HepG2 (cell line): ENCODE measurements around the gene INTS4. TPM values are rescaled to one million over a fixed set of nuclear protein-coding genes. Genes with fewer than 3 reads are reported as not detected.
"Not testable (repeated sequence)": the region's sequence is repeated elsewhere in the genome, so short reads cannot be mapped to it uniquely, and the experiment has no call there.

Experiments
- ATAC-seq: fragments of 200-7000 bp; cut with Tn5 transposase; 3 replicates; pipeline ENCODE4 v1.9.1; 2020; ENCODE audit warnings: mild to moderate bottlenecking, moderate library complexity
- BruUV-seq: library from RNA; stranded (reverse); fragments of 400-500 nt; replicated peaks from 2 replicates; lab custom pipeline; 2021; lab: Mats Ljungman, UMichigan
- CTCF ChIA-PET: fragments of 300-600 bp; formaldehyde crosslinking; extraction: SDS; loops from one replicate; lab custom pipeline; 2021; ENCODE audit warnings: low total read pairs, inconsistent platforms, low intra/inter-chr PET ratio; lab: Yijun Ruan, JAX
- POLR2A ChIA-PET: fragments of 350-600 bp; sonication (Branson Sonifier 250); formaldehyde crosslinking; loops from one replicate; lab custom pipeline; 2020; ENCODE audit warnings: antibody characterized with exemption, inconsistent platforms; lab: Yijun Ruan, JAX
- DNase-seq: peaks from one replicate; pipeline ENCODE4 v3.0.0-alpha.2; 2015; ENCODE audit warnings: low spot score
- FAIRE-seq: peaks from 3 replicates; lab custom pipeline; 2011; peaks lifted over from hg19 to GRCh38; lab: Jason Lieb, UNC
- H2AFZ ChIP-seq: one replicate; pipeline ENCODE4 v1.6.1; 2011; ENCODE audit warnings: low read length, inconsistent platforms
- H3K27ac ChIP-seq: fragments of 300-600 bp; 3 replicates; pipeline ENCODE4 v1.8.0; 2011; ENCODE audit warnings: mixed run types, mild to moderate bottlenecking, mixed read lengths, low read length, inconsistent platforms; ENCODE audit not compliant: insufficient read depth; ENCODE audit errors: extremely low read length
- H3K27me3 ChIP-seq, 2 experiments: fragments of 200-600 bp in 1 of 2; 2 replicates in 1 of 2; 3 replicates in 1 of 2; pipeline versions ENCODE4 v1.6.0 to v1.8.0; 2011; ENCODE audit warnings: low read length in 2 of 2, mild to moderate bottlenecking in 2 of 2, moderate library complexity in 2 of 2, inconsistent platforms in 1 of 2; ENCODE audit not compliant: insufficient read depth in 2 of 2, control insufficient read depth in 1 of 2
- H3K36me3 ChIP-seq, 2 experiments: fragments of 200-600 bp in 1 of 2; replicated peaks in 1 of 2; 2 replicates in 1 of 2; 3 replicates in 1 of 2; pipeline versions ENCODE4 v1.5.1 to v1.8.0; 2011; ENCODE audit warnings: low read length in 2 of 2, inconsistent platforms in 1 of 2; ENCODE audit not compliant: insufficient read depth in 2 of 2, control insufficient read depth in 1 of 2
- H3K4me1 ChIP-seq: 2 replicates; pipeline ENCODE4 v1.5.1; 2012; ENCODE audit warnings: low read length, inconsistent platforms; ENCODE audit not compliant: insufficient read depth
- H3K4me2 ChIP-seq: 2 replicates; pipeline ENCODE4 v1.6.0; 2011; ENCODE audit warnings: low read depth, low read length, inconsistent platforms
- H3K4me3 ChIP-seq, 3 experiments: fragments of 200-600 bp in 1 of 3; sonication (generic), shearing (Covaris generic) in 1 of 3; replicated peaks in 1 of 3; 2 replicates each; pipeline ENCODE4 v1.5.1; 2011 to 2016; ENCODE audit warnings: low read length in 3 of 3, inconsistent platforms in 2 of 3, low read depth in 2 of 3, mild to moderate bottlenecking in 2 of 3, control low read depth in 1 of 3, mixed read lengths in 1 of 3; ENCODE audit not compliant: insufficient read depth in 1 of 3
- H3K79me2 ChIP-seq: one replicate; pipeline ENCODE4 v1.6.1; 2011; ENCODE audit warnings: low read length, inconsistent platforms; ENCODE audit not compliant: insufficient read depth
- H3K9ac ChIP-seq: 2 replicates; pipeline ENCODE4 v1.6.0; 2011; ENCODE audit warnings: mild to moderate bottlenecking, low read depth, low read length, inconsistent platforms; ENCODE audit not compliant: insufficient read depth
- H3K9me3 ChIP-seq: 2 replicates; pipeline ENCODE4 v1.5.1; 2012; ENCODE audit warnings: mild to moderate bottlenecking, low read length
- H4K20me1 ChIP-seq: 2 replicates; pipeline ENCODE4 v1.6.0; 2011; ENCODE audit warnings: inconsistent platforms, mild to moderate bottlenecking, low read length, moderate library complexity; ENCODE audit not compliant: insufficient read depth
- WGBS: methylation state at CpG from one replicate; pipeline ENCODE4 v1.1.6; 2017; ENCODE audit warnings: low lambda C conversion rate; 5-methylcytosine and 5-hydroxymethylcytosine counted together
- in situ Hi-C: cut with HindIII; loops from 2 replicates; pipeline ENCODE4 v1.10.0; 2017; ENCODE audit warnings: low pct_unique_long_range_greater_than_20kb; ENCODE audit not compliant: extremely low pct_ligation_motif_present
- intact Hi-C: fragments of 100-400 bp; cut with micrococcal nuclease; formaldehyde crosslinking; loops from one replicate; pipeline ENCODE4 v1.10.0; 2022; ENCODE audit not compliant: unreplicated experiment
- polyA plus RNA-seq, 8 experiments: library from polyadenylated mRNA; depleted of rRNA in 3 of 8; stranded (reverse) in 7 of 8; unstranded in 1 of 8; fragments of >200 nt; fragmentation: Illumina TruSeq in 4 of 8; extraction: Trizol in 4 of 8; gene quantifications; 2 replicates each; pipeline versions ENCODE4 v1.2.1 to v1.2.3, GENCODE V29; 2011 to 2016; ENCODE audit warnings: low read depth in 4 of 8, missing spikeins in 1 of 8, mixed read lengths in 1 of 8; ENCODE audit not compliant: insufficient read depth in 1 of 8
- total RNA-seq, 5 experiments: library from RNA; depleted of rRNA; stranded (reverse); fragments of >200 nt; fragmentation: Illumina TruSeq; extraction: Trizol; gene quantifications; 2 replicates each; pipeline ENCODE4 v1.2.3, GENCODE V29; 2016; ENCODE audit warnings: low read depth in 1 of 5

Gene INTS4
- total and polyA plus RNA-seq, 2 of the 13 experiments (the other 11 are each of a cell fraction or from before 2014, with no cell fraction given), result 37.3 to 44.8 TPM

DNA sequence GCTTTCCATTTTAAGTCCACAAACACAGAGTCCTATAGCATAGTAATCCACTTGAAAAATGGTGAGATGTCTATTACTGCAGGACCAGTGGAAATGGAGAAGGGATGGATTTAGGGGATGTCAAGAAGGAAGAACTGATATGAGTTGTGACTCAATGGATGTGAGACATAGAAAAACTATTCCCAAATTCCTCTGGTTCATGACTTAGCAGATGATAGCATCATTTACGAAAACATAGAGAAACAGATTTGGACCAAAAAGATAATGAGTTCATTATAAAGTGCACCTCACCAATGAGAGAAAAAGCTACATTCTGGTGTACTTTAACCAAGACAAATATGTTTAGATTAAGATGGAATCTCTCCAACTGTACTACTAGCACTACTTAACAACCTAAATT is 51.2 kb downstream of the INTS4 start:
- H3K4me1 ChIP-seq, H3K9me3 ChIP-seq, H3K9ac ChIP-seq, POLR2A ChIA-PET, in situ Hi-C loops, H3K27me3 ChIP-seq, CTCF ChIA-PET, FAIRE-seq, H3K79me2 ChIP-seq, H4K20me1 ChIP-seq, H3K4me2 ChIP-seq, H2AFZ ChIP-seq, H3K36me3 ChIP-seq, DNase-seq, H3K4me3 ChIP-seq, intact Hi-C loops, ATAC-seq, H3K27ac ChIP-seq, BruUV-seq: not testable (repeated sequence)
- WGBS, result 100% methylated on average over 1 of the region's 1 CpG

DNA sequence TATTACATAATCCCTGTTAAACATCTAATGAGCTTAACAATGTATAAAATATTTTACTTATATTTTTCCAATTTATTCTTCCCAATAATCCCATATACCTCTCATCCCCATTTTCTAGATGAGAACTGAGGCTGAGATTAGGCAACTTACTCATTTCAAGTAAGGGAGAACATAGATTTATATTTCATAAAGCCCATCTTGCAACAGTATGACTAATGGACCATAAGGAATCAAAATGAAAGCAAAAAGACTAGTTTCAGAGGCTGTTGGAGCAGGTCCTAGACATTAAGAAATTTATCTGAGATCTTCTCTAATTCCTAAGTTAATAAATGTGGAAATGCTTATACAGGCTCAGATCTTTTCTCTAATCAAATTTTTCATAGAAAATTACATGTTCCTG is 52.0 kb downstream of the INTS4 start:
- FAIRE-seq, intact Hi-C loops: not testable (repeated sequence)

DNA sequence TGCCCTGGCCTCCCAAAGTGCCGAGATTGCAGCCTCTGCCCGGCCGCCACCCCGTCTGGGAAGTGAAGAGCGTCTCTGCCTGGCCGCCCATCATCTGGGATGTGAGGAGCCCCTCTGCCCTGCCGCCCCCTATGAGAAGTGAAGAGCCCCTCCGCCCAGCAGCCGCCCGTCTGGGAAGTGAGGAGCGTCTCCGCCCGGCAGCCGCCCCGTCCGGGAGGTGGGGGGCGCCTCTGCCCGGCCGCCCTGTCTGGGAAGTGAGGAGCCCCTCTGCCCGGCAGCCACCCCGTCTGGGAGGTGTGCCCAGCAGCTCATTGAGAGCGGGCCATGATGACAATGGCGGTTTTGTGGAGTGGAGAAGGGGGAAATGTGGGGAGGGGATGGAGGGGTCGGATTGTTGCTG is 60.9 kb downstream of the INTS4 start:
- in situ Hi-C loops, H3K4me3 ChIP-seq, H3K79me2 ChIP-seq, H3K36me3 ChIP-seq, intact Hi-C loops, H3K4me2 ChIP-seq, POLR2A ChIA-PET, H4K20me1 ChIP-seq, H3K4me1 ChIP-seq, H2AFZ ChIP-seq, BruUV-seq, H3K9me3 ChIP-seq, H3K27ac ChIP-seq, H3K9ac ChIP-seq, ATAC-seq, CTCF ChIA-PET, DNase-seq, H3K27me3 ChIP-seq, FAIRE-seq: not testable (repeated sequence)
- WGBS, result 94% methylated on average over 3 of the region's 24 CpGs

More for the DNA sequence above, 52.0 kb downstream of the INTS4 start:
- H3K4me3 ChIP-seq, H2AFZ ChIP-seq, H3K4me1 ChIP-seq, CTCF ChIA-PET, POLR2A ChIA-PET, H3K4me2 ChIP-seq, ATAC-seq, H3K27me3 ChIP-seq, H3K9me3 ChIP-seq, H3K9ac ChIP-seq, H3K27ac ChIP-seq, BruUV-seq, H4K20me1 ChIP-seq, H3K79me2 ChIP-seq, H3K36me3 ChIP-seq, in situ Hi-C loops, DNase-seq: not testable (repeated sequence)

DNA sequence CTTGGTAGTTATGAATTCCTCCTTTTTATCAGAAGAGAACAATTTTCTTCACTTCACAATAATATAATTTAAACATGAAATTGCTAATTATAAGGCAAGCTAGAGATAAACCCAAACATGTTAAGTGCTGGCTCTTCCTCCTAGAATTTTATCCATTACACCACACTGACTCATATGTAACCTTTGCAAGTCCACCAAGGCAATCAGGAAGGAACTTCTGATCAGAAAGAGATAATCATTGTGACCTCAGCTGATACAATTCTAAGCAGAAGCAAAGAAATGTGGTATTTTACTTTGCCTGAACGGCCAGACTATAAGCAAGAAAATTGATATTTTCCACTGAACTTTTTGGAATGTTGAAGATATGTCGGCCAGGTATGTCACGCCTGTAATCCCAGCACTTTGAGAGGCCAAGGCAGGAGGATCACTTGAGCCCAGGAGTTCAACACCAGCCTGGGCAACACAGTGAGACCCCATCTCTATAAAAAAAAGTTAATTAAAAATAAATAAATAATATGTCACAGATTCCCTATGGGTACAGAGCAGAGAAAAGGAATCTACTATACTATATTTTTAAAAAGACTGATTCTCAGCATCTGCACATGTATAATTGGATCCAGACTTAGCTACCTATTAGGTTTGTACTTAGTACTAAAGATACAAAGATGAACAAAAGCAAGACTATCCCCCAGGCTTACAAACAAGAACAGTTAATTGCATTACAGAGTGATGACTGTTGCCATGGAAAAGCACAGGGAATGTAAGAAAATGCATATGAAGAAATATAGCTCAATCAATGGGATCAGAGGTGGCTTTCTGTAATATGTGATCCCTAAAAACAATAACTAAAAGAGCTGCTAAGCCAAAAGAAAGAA is 63.9 kb downstream of the INTS4 start:
- H3K9me3 ChIP-seq, in situ Hi-C loops, H3K4me1 ChIP-seq, H3K79me2 ChIP-seq, H2AFZ ChIP-seq, H3K9ac ChIP-seq, H3K27me3 ChIP-seq, POLR2A ChIA-PET, H3K4me2 ChIP-seq, CTCF ChIA-PET, H3K27ac ChIP-seq, H4K20me1 ChIP-seq, ATAC-seq, DNase-seq, BruUV-seq, H3K4me3 ChIP-seq, FAIRE-seq, intact Hi-C loops: not testable (repeated sequence)
- peaks cover 0 to 10% of the 10 kb centered on the region in 2 experiments; a peak in 2 of 5 replicates for H3K36me3 ChIP-seq
- WGBS, result 97% methylated on average over 3 of the region's 3 CpGs
